SHP77 (cell line): ENCODE measurements around the gene CAV3.

ENCODE experiments used
- DNase-seq, 2 experiments: peaks; one replicate each; lab custom pipeline; 2025; lab: John Stamatoyannopoulos, UW

CAV3 gene

DNA sequence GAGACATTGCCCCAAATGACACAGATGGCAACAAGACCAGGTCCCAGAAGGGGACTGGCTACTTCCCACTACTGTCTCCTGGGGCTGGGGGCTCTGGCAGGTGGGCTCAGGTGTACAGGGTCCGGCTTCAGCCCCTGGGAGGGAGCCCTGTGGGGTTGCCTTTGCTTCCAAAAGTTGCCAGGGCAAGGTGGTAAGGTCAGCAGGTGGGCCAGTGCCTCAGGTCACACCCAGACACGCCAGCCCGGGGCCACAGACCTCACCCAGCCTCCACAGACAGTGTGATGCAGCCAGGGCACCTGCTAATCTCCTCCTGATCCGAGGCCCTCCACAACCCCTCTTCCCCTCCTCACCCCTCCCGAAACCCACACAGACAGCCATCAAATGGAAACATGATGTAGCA lies 28.3 kb downstream of the CAV3 start:
- DNase-seq = no peak

DNA sequence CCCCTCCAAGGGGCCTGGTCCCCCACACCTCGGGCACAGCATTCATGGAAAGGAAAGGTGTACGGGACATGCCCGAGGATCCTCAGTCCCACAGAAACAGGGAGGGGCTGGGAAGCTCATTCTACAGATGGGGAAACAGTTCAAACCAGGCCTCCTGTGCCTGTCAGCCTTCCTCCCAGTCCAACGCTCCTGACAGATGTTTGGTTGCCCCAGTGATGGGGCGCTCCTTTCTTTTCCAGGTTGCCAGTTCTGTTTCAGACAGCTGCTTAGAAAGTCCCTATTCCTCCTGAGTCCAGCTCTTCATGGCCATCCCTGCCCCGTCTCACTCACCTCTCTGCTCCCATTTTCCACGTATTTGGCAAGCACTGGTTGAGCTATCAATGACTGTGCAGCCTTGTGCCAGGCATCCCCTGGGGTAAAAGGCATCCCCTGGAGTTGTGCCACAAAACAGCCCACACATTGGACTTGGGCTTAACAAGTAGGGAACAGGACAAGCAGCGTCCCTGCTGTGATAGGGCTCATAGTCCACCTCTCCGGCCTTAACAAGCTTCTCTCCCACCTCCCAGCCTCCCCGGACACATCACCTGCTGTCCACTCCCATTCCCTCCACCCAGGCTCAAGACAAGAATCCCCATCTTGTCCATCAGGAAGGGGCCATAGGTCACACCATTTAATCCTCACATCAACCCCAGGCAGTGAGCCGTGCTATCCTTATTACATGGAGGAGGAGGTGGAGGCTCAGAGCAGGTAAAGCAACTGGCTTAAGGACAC lies 29.2 kb downstream of the CAV3 start:
- no peak for DNase-seq

DNA sequence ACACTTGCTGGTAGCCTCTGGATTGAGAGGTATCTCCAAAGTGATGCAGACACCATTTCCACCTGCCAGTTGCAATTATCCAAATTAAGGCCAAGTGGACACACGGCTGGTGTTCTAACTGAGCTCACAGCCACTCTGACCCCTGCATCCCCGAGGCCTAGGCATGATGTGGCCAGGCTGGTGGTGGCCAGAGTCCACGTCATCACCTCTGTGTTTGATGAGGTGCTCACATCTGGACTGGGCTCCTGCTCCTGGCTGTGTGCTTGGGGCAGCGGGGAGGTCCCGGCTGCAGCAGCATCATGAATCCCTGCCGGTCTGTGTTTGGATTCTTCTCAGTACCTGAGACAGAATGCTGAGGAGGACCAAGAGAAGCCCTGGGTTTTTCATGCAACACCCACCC lies 30.9 kb downstream of the CAV3 start:
- no peak for DNase-seq

DNA sequence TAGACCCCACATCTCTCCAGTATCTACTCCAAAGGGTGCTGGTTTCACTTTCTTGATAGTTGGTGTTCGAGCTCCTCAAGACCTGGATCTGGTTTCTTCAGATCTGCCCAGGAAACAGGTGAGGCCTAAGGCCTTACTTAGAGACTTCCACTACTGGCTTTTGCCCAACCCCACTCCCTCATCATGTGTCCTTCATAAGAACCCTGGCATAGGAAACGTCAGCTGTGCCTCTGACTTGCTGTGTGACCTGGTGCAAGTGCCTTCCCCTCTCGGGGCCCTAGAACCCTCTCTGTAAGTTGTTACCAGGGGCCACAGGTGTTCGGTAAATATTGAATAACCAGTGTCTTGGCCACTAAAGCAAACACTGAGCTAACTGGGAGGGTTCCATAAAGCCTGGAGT lies 31.9 kb downstream of the CAV3 start:
- DNase-seq = no peak

DNA sequence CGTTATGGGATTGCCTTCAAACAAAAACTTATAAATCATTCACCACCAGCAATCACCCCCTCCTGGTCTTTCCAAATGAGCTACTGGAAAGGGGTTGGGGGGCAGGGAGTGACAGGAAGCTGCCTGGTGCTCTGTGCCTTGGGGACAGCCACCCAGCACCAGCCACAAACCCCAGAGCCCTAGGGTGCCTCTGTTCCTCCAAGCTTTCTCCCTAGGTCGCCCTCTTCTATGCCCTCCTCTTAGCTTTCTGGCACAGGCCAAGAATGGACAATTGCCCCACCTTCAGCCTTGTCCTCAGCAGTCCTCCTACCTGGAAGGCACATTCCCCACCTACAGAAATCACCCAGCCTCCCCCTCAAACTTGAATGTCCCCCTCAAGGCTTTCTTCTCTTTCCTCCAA lies 32.5 kb downstream of the CAV3 start:
- no peak for DNase-seq

DNA sequence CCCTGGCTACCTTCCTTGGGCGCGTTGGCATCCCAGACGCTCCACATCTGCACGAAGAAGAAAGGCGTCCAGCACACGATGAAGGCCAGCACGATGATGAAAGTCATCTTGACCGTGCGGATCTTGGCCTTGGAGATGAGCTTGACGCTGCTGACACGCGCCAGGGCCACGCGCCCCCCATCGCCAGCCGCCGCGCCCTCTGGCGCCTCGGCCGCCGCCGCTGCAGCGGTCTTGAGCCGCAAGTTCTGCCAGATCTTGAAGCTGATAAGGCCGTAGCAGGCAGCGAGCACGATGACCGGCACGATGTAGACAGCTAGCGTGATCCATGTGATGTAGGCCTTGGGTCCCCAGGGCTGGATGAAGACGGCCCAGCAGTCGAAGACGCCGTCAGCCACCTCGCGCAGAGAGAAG lies 33.7 kb downstream of the CAV3 start:
- DNase-seq = no peak

DNA sequence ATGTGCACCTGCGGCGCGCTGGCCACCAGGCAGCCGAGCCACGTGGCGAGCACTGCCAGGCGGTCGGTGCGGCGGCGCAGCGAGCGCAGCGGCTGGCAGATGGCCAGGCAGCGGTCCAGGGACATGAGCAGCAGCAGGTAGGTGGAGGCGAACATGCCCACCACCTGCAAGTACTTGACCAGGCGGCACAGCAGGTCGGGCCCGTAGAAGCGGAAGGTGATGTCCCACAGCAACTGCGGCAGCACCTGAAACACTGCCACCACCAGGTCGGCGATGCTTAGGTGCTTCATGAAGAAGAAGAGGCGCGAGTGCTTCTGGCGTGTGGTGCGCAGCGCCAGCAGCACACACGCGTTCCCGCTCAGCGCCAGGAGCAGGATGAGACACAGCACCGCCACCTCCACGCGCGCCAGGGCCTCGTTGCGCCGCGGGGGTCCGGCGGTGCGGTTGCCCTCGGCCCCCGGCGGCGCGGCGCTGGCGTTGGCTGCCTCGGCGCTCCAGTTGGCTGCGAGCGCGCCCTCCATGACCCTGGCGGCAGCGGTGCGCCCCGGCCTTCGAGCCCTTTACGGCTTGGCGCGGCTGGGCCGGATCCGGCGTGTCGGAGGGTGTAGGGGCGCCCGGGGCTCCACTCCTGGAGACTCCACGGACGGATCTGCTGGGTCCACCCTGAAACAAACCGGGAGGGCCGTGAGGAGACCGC lies 34.2 kb downstream of the CAV3 start:
- DNase-seq = no peak

DNA sequence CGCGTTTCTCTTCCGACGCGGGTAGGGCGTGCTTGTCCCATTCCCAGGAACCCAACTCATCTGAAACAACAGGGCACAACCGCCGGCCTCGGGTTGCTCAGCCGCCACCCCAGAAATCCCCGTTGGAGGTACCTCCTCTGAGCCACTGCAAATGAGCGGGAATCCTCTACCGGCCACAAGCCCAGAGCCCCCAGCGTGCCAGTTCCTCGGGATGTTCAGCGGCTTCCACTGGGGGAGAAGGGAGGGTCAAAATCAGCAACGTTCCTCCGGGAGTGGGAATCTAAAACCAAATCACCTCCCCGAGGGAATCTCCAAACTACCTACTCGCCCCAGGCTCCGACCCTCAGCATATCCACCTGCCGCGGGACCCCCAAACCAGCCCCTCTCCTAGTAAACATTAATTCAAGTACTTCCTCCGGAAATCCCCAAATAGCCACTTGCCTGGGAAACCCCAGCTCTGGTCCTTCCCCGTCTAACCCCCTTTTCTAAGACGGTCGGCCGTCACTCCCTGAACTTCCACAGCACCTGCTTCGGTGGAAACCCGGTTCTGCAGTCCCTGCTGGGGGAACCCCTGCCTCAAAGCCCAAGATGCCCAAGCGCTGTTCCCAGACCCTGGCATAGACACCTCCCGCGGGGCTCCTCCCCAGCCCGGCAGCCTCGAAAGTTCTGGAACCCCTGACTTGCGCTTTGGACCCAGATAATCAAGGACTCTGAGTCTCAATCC lies 34.9 kb downstream of the CAV3 start:
- no peak for DNase-seq

DNA sequence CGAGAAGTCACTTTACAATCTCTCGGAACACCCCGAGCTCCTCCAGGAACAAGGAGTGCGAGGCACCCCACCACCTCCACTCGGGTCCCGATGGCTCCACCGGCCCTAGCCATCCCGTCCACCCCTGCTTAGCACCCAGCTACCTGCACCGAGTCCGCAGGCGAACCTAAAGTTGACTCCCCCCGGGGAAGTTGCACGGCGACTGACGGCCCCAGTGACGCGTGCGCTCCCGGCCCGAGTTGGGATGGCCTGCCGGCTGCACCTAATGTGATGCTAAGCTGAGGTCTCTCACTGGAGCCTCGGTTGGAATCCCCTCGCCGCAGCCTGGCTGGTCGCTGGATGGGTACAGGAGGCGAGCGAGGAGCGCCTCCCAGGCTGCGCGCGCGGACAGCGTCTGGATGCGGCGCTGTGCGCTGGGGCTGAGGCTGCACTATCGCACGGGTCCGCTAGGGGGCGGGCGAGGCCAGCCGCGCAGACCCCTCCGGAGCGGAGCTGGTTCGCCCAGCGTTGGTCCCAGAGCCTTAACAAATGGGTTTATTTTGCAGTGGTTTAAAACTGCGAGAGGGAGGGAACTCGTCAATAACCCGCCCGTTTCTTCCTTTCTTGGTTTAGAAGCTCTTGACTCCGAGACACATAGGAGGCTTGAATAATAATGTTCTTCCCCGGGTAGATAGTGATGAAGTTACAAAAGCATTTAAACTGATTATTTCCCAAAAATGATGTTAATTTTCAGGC lies 35.7 kb downstream of the CAV3 start, which contains the start of gene OXTR:
Gene OXTR (minus strand): TSS at position 526 of the 735 bp plus-strand sequence. CDS start 1,426 bp downstream, outside the sequence.
- DNase-seq = peak; percentile 29 to 69

DNA sequence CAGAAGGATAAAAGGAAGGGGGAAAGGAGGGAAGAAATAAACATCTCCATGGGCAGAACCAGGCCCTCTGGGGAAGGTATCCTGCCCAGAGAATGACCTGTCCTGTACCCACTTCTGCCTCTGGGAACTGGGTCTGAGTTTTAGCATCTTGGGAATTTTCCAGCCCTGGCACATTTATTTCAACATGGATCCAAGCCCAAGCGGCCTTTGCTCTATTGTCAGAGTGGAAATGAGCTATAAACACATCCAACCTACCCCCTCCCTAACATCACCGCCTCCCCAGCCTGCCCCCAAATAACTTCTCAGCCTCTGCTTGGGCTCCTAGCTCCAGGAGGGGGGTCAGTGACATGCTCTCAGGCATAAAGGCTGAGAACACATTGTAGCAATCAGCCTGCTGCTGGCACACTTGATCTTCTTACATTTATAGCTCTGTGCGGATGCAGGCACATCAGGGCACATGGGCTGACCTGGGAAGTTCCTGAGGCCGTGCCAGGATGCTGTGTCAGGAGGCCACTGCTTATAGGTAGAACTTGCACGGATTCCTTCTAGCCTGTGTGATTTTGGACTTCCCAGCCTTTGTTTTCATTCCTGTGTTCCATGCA lies 40.4 kb downstream of the CAV3 start:
- DNase-seq = no peak

DNA sequence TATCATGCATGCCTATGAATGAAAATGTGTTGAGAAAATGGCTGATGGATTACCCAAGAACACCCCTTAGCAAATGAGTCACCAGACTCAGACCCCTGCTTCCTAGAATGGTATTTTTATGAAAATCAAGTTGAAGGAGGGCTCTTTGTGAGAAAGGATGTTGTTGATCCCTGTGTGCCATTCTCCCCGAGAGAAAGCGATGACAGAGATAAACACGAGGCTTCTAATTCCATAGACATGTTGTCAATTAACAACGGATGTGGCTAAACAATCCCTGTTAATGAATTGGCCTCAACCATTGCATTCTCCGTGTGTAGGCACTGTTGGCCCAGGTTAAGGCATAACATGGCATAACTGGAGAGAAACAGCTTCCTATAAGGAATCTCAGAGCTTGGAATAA lies 41.6 kb downstream of the CAV3 start:
- DNase-seq = no peak

DNA sequence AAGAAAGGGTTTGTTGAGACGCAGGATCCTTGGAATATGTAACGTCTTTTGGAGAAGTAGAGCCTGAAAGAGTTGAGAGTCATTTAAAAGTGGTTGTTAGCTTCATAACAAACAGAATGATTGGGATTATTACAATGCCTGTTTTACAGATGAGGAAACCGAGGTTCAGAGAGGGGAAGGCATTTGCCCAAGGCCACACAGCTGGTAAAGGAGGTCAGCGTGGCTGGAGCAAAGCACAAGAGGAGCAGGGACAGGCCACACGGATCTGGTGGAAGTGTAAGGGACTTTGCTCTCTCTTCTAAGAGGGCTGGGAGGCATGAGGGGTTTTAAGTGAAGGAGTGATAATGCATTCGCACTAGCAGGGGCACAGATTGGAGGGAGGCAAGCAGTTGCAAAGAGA lies 42.0 kb downstream of the CAV3 start:
- DNase-seq = no peak

DNA sequence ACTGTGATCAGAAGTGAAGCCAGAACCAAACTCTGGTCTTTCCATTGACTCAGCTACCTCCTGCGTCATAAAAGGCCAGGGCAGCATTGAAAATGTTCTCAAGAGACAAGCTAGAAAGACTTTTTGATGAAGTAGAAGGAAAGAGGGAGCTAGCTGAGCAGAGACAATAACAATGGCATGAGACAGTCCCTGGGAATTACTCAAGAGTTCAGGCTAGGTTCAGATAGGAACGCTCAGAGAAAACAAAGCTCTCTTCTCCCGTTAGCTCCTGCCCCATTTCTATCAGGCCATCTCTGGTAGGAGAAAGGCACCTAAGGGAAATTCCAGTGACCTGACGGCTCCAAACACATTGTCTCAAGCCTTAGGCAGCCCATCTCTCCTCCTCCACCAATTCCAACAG lies 42.8 kb downstream of the CAV3 start:
- no peak for DNase-seq

DNA sequence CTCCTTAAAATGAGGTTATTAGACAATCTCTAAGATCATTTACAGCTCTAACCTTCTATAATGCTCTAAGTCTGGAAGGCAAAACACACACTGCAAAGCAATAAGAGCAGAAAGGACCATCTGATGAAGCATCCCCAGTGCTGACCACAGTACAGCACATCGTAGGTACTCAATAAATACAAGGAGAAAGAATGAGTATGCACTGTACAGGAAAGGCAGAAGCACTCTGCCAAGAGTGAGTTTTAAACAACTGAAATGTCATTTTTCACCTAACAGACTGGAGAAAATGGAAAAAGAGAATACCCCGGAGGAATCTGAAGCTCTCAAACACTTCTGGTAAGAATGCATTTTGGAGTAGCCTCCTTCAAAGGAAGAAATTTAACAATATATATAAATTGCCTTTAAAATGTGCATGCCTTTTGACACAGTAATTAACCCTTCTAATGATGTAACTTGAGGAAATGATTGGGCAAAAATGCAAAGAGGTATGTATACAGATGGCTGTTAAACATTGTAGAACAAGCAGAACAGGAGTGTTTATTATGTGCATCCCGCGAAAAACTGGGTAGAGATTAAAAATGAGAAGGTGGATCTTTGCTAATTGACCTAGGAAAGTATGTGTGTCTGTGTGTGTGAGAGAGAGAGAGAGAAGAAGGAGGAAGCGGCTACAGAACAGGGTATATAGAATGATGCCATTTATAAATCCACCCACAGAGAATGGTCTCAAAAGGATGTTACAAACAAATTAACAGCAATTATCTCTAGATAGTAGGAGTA lies 43.8 kb downstream of the CAV3 start:
- no peak for DNase-seq

DNA sequence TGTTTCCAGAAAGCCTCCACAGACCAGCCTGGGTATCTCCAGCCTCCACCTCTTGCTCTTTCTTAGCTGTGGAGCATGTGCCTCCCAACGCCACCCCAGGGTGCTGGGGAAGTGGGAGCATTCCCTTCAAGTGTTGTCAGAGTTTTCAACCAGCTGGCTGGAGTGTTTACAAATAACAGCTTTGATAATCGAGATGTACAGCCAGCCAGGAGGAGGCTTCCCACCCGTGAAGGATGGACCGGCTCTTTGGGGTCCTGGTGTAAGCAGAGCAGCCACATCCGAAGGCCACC lies 44.3 kb downstream of the CAV3 start:
- DNase-seq = no peak

DNA sequence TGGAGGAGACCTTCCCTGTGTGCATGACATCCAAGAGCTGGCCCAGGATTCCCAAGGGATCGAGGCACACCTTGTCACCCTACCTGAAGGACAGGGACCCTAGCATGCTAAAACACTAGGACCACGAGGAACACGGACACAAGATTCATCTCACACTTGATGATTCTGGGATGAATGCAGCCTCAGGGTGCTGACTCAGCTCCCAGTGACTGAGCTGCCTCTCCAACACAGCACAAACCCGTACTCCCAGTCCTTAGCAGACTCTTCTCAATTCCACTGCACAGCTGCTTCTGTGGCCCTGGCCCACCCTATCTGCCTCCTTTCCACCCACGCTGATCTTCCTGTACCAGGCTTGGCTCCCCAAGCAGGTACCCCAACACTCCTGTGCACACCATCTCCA lies 44.9 kb downstream of the CAV3 start:
- DNase-seq = no peak

DNA sequence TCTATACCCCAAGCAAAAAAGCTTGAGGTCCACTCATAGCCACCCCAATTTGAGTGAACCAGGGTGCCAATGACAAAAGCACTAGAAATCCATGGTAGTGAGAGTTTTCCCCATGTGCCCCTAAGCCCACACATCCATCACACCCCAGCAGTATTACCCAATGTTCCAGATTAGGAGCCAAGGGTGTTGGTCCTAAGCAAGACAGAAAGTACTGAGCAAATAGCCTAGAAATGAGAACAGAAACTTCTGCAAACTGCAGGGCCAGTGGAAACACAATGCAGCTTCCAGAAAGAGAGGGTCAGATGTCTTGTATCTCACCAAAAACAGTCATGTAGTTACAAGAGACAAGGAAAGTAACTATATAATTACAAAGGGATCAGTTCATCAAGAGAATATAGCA lies 46.7 kb downstream of the CAV3 start:
- DNase-seq = no peak

DNA sequence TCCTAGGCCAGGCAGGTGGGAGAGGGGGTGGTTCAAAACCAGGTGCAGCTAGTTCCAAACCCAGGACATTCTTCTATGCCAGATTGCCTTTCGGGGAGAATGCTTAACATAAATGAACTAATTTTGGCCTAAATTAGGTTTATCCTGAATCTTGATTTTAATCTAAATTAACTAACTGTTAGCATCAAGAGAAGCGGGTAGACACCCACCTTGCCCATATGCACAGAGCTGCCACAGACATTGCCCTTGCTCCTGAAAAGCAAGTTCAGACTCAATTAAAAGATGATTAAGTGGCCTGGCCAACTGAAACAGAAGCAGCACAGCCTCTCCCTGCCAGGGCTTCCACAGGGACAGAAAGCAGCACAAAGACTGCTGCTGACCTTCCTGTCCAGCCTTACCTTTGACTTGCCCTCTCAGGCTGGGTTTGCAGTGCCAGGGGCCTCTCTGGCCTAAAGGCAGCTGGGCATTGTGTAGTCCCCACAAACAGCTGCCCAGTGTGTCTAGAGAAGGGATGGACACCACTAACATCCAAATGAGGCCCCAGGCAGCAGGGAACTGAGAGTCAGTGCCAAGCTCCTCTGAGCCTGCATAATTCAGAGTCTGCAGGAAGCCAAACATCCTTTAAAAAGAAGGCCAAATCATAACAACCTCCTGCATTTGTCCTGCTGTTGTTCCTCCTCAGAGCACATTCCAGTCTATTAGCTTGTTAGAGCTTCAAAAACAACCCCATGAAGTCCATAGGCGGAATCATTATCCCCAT lies 51.3 kb downstream of the CAV3 start:
- no peak for DNase-seq

DNA sequence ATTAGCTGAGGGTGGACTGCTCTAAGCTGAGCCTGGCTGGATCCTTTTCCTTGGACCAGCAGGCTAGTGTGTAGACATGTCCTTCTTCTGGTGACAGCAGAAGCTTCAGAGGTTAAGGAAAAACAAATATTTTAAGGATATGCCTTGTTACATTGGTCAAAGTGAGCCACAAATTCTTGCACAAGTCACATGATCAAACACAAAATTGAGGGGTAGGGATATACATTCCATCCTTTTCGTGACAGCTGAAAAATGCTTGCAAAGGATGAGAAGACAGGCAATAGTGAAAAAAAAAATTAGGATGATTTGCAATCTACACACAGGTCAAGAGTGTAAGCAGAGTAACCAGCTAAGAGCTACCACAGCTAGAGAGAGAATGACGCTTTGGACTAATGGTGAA lies 56.9 kb downstream of the CAV3 start:
- DNase-seq = no peak

DNA sequence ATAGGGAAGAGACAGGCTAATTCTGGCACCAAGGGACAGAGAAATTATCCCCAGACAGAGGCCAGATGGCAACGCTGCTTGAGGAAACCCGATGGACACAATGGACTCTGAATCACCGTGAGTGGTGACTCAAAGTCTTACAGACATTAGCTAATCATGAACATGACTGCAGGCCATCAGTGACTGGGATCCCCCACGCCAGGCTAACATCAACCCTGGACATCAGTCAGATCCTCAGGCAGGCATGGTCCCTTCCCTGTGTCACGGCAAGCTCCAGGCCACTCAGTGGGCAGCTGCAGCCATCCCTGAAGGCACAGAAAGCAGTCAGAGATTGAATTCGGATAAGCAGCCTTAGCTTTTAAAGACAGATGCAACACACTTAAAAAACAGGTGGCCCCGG lies 59.6 kb downstream of the CAV3 start:
- DNase-seq = no peak

DNA sequence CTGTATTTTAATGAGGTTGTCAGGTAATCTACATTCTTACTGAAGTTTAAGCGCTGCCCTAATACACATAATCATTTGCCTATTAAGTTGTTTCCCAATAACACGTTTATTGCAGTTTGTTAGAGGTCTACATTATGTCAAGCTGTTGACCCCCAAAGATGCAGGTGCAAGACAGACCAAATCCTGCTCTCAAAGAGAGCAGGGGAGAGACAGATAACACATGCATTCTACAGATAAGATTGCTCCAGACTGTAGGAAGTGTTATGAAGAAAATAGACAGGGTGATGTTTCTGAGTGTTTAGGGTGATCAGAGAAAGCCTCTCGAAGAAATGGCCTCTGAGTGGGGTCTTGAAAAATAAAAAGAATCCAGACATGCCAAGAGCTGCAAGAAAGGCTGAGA lies 60.6 kb downstream of the CAV3 start:
- DNase-seq = no peak
